Gastroesophageal sphincter (tissue), 3 donors: ENCODE data around the gene SPG21.

Source experiments
- EP300 ChIP-seq: sonication (generic); formaldehyde crosslinking; IDR thresholded peaks from one replicate; pipeline ENCODE4 v1.6.1; 2017; ENCODE audit warnings: antibody characterized with exemption, mild to moderate bottlenecking
- POLR2A ChIP-seq, 2 donors: fragments of 450-650 bp; IDR thresholded peaks; one replicate each; pipeline ENCODE4 v1.6.1; 2017; ENCODE audit warnings: antibody characterized with exemption in 2 of 2, mild to moderate bottlenecking in 2 of 2, moderate library complexity in 1 of 2
- POLR2AphosphoS5 ChIP-seq: sonication (generic); formaldehyde crosslinking; IDR thresholded peaks from one replicate; pipeline ENCODE4 v1.6.1; 2017; ENCODE audit warnings: antibody characterized with exemption
- TF ChIP-seq, protein P1 (sequence below), 4 experiments: fragments of 200-600 bp in 2 of 4; fragments of 450-650 bp in 2 of 4; sonication (generic) in 1 of 4; IDR thresholded peaks; one replicate each; pipeline ENCODE4 v1.5.1; 2017 to 2019; ENCODE audit warnings: antibody characterized with exemption in 4 of 4, mild to moderate bottlenecking in 2 of 4, moderate library complexity in 2 of 4

DNA sequence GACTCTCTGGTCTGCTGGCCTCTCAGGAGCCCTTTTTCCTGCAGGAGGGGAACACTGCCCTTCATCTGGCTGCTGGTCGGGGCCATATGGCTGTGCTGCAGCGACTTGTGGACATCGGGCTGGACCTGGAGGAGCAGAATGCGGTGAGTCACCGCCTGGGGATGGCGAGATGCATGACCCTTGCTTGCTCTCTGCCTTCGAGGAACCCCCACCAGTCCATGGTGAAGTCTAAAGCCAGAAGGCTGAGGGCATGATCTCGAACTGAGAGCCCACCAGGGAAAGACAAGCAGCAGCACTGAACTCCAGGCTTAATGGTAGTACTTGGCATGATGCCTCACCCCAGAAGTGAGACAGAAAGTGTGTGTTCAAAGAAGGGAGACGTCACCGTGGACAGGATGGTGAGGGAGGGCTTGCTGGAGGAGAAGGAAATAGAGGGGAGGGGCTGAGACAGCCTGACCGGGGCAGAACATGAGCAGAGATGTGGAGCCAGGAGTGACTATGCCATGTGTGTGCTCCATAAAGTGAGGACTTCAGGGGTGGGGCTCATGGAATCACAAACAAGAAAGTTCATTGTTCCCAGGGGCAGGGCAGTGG is 58.8 kb downstream of the SPG21 start:
- TF ChIP-seq POLR2AphosphoS5 (no peak), POLR2A (IDR thresholded peaks at IDR 0.05) (no peak), EP300 (no peak)
- TF ChIP-seq, protein P1, sequence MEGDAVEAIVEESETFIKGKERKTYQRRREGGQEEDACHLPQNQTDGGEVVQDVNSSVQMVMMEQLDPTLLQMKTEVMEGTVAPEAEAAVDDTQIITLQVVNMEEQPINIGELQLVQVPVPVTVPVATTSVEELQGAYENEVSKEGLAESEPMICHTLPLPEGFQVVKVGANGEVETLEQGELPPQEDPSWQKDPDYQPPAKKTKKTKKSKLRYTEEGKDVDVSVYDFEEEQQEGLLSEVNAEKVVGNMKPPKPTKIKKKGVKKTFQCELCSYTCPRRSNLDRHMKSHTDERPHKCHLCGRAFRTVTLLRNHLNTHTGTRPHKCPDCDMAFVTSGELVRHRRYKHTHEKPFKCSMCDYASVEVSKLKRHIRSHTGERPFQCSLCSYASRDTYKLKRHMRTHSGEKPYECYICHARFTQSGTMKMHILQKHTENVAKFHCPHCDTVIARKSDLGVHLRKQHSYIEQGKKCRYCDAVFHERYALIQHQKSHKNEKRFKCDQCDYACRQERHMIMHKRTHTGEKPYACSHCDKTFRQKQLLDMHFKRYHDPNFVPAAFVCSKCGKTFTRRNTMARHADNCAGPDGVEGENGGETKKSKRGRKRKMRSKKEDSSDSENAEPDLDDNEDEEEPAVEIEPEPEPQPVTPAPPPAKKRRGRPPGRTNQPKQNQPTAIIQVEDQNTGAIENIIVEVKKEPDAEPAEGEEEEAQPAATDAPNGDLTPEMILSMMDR (IDR thresholded peaks at IDR 0.05): no peak
